Measurements from ENCODE around the gene OR10AD1. TPM values are rescaled to one million over a fixed set of nuclear protein-coding genes. Genes with fewer than 3 reads are reported as not detected.
"Not testable (repeated sequence)": the region's sequence is repeated elsewhere in the genome, so short reads cannot be mapped to it uniquely, and the experiment has no call there.

OR10AD1 gene
- total and polyA plus RNA-seq, 2 experiments from 2014 or later = not detected

DNA sequence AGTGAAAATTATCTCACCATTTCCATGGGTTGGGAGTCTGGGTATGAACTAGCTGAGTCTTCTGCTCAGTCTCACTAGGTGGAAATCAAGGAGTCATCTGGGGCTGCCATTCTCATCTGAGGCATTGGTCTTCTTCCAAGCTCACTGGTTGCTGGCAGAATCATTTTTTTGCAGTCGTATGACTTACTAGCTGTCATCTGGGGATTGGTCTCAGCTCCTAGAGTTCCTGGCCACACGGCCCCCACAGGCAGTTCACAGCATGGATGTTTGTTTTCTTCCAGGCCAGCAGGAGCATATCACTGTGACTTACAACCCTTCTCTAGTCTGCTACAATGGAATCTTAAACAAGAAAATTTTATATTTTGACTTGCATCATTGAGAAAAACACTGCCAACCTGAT lies 18.6 kb upstream of the OR10AD1 start:
- H3K79me2 ChIP-seq (ENCODE audit: insufficient read depth) = no peaks in the 10 kb centered on the region
- in situ Hi-C loops (cut with MboI) = no loop called here
- H3K9me3 ChIP-seq (ENCODE audit: low read depth) = no peaks in the 10 kb centered on the region
- no peak overlapping the region for H2AFZ ChIP-seq
- 0% methylated on average over 2 of the region's 2 CpGs for WGBS, 2 experiments (ENCODE audit: low coverage in 1 of 2, low lambda C conversion rate in 2 of 2, missing lambda C conversion rate in 2 of 2)
- no peaks in the 10 kb centered on the region for H3K9me2 ChIP-seq (ENCODE audit: insufficient read depth)
- H3K4me1 ChIP-seq (ENCODE audit: insufficient read depth) = no peaks in the 10 kb centered on the region
- TF ChIP-seq EZH2 (IDR thresholded peaks at IDR 0.05; ENCODE audit: insufficient read depth, poor library complexity, severe bottlenecking) (no peak), EZH2phosphoT487 (IDR thresholded peaks at IDR 0.05; ENCODE audit: insufficient read depth, low read depth) (no peak)
- no peaks in the 10 kb centered on the region; the same call in 1 of the 2 replicates for H3K27me3 ChIP-seq (replicated peaks; ENCODE audit: insufficient read depth)
- no peaks in the 10 kb centered on the region for H4K20me1 ChIP-seq (ENCODE audit: insufficient read depth)
- H3K4me3 ChIP-seq = no peak overlapping the region
- DNase-seq = no peak
- no peak overlapping the region for H3K4me2 ChIP-seq (ENCODE audit: unreplicated experiment)
- no peaks in the 10 kb centered on the region for H3F3A ChIP-seq (ENCODE audit: insufficient read depth)
- H3K27ac ChIP-seq = no peak overlapping the region
- H3K36me3 ChIP-seq (ENCODE audit: low read depth) = no peaks in the 10 kb centered on the region
- no peak overlapping the region for H3K9ac ChIP-seq

DNA sequence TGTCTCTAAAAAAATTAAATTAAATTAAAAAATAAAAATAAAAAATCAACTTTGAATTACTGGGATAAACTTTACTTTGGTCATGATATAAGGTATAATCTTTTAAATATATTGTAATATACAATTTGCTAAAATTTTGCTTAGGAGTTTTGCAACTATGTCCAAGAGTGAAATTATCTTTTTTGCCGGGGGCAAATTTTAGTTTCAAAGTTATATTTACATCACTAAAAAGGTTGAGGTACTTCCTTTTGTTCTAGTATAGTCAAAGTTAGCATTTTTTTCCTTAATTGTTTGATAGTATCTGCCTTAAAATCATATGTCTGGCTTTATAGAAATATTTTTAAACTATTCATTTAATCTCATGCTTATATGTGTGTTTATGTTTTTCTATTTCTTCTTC lies 17.6 kb upstream of the OR10AD1 start:
- no peak overlapping the region for H3K4me3 ChIP-seq
- H3K9me2 ChIP-seq (ENCODE audit: insufficient read depth) = no peaks in the 10 kb centered on the region
- no peaks in the 10 kb centered on the region for H3K9me3 ChIP-seq (ENCODE audit: low read depth)
- H3K79me2 ChIP-seq (ENCODE audit: insufficient read depth) = no peaks in the 10 kb centered on the region
- H3K9ac ChIP-seq = no peak overlapping the region
- H3K27me3 ChIP-seq (replicated peaks; ENCODE audit: insufficient read depth) = no peaks in the 10 kb centered on the region; the same call in 1 of the 2 replicates
- no peak overlapping the region for H2AFZ ChIP-seq
- no peaks in the 10 kb centered on the region for H3K4me1 ChIP-seq (ENCODE audit: insufficient read depth)
- in situ Hi-C loops (cut with MboI) = no loop called here
- no peak overlapping the region for H3K4me2 ChIP-seq (ENCODE audit: unreplicated experiment)
- no peaks in the 10 kb centered on the region for H3K36me3 ChIP-seq (ENCODE audit: low read depth)
- no peaks in the 10 kb centered on the region for H4K20me1 ChIP-seq (ENCODE audit: insufficient read depth)
- no peak for TF ChIP-seq EZH2phosphoT487 (IDR thresholded peaks at IDR 0.05; ENCODE audit: insufficient read depth, low read depth)
- TF ChIP-seq EZH2 (IDR thresholded peaks at IDR 0.05; ENCODE audit: insufficient read depth, poor library complexity, severe bottlenecking) = no peak
- DNase-seq = no peak
- H3F3A ChIP-seq (ENCODE audit: insufficient read depth) = no peaks in the 10 kb centered on the region
- H3K27ac ChIP-seq = no peak overlapping the region
- WGBS, 2 experiments (ENCODE audit: low coverage in 1 of 2, low lambda C conversion rate in 2 of 2, missing lambda C conversion rate in 2 of 2) = 41 to 59% methylated on average over 1 of the region's 1 CpG

- no peak overlapping the region for H3K27ac ChIP-seq
- WGBS, 2 experiments (ENCODE audit: low coverage in 1 of 2, low lambda C conversion rate in 2 of 2, missing lambda C conversion rate in 2 of 2) = 45 to 56% methylated on average over 1 of the region's 1 CpG
- in situ Hi-C loops (cut with MboI) = no loop called here
These were observed 16.5 kb upstream of the OR10AD1 start for GRCh38 chr12:48219631-48220030.

GRCh38 chr12:48216785-48217184 lies 13.7 kb upstream of the OR10AD1 start:
- Histone ChIP-seq H3K79me2 (ENCODE audit: insufficient read depth) (no peaks in the 10 kb centered on the region), H3F3A (ENCODE audit: insufficient read depth) (no peaks in the 10 kb centered on the region), H3K9ac (no peak overlapping the region), H2AFZ (no peak overlapping the region), H3K27ac (no peak overlapping the region), H3K9me3 (ENCODE audit: low read depth) (no peaks in the 10 kb centered on the region), H3K36me3 (ENCODE audit: low read depth) (no peaks in the 10 kb centered on the region), H3K27me3 (replicated peaks; ENCODE audit: insufficient read depth) (no peaks in the 10 kb centered on the region; the same call in 1 of the 2 replicates), H3K4me1 (ENCODE audit: insufficient read depth) (no peaks in the 10 kb centered on the region), H3K4me2 (ENCODE audit: unreplicated experiment) (no peak overlapping the region), H3K9me2 (ENCODE audit: insufficient read depth) (no peaks in the 10 kb centered on the region), H3K4me3 (no peak overlapping the region), H4K20me1 (ENCODE audit: insufficient read depth) (no peaks in the 10 kb centered on the region)
- no peak for TF ChIP-seq EZH2 (IDR thresholded peaks at IDR 0.05; ENCODE audit: insufficient read depth, poor library complexity, severe bottlenecking)
- TF ChIP-seq EZH2phosphoT487 (IDR thresholded peaks at IDR 0.05; ENCODE audit: insufficient read depth, low read depth) = no peak
- DNase-seq = no peak
- in situ Hi-C loops (cut with MboI) = no loop called here

More at GRCh38 chr12:48219631-48220030, 16.5 kb upstream of the OR10AD1 start:
- no peak for DNase-seq
- Histone ChIP-seq H3K9me2 (ENCODE audit: insufficient read depth) (no peaks in the 10 kb centered on the region), H3K4me1 (ENCODE audit: insufficient read depth) (no peaks in the 10 kb centered on the region), H2AFZ (no peak overlapping the region), H3K27me3 (replicated peaks; ENCODE audit: insufficient read depth) (no peaks in the 10 kb centered on the region; the same call in 1 of the 2 replicates), H3K4me2 (ENCODE audit: unreplicated experiment) (no peak overlapping the region), H3F3A (ENCODE audit: insufficient read depth) (no peaks in the 10 kb centered on the region), H3K36me3 (ENCODE audit: low read depth) (no peaks in the 10 kb centered on the region), H4K20me1 (ENCODE audit: insufficient read depth) (no peaks in the 10 kb centered on the region), H3K9me3 (ENCODE audit: low read depth) (no peaks in the 10 kb centered on the region), H3K79me2 (ENCODE audit: insufficient read depth) (no peaks in the 10 kb centered on the region), H3K4me3 (no peak overlapping the region), H3K9ac (no peak overlapping the region)
- TF ChIP-seq EZH2 (IDR thresholded peaks at IDR 0.05; ENCODE audit: insufficient read depth, poor library complexity, severe bottlenecking) (no peak), EZH2phosphoT487 (IDR thresholded peaks at IDR 0.05; ENCODE audit: insufficient read depth, low read depth) (no peak)

DNA sequence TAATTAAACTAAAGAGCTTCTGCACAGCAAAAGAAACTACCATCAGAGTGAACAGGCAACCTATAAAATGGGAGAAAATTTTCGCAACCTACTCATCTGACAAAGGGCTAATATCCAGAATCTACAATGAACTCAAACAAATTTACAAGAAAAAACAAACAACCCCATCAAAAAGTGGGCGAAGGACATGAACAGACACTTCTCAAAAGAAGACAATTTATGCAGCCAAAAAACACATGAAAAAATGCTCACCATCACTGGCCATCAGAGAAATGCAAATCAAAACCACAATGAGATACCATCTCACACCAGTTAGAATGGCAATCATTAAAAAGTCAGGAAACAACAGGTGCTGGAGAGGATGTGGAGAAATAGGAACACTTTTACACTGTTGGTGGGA lies 6.4 kb upstream of the OR10AD1 start:
- H2AFZ ChIP-seq; H3K4me2 ChIP-seq (ENCODE audit: unreplicated experiment); DNase-seq; H3F3A ChIP-seq (ENCODE audit: insufficient read depth); H3K4me1 ChIP-seq (ENCODE audit: insufficient read depth); H3K9me2 ChIP-seq (ENCODE audit: insufficient read depth); H4K20me1 ChIP-seq (ENCODE audit: insufficient read depth); H3K27me3 ChIP-seq (replicated peaks; ENCODE audit: insufficient read depth); in situ Hi-C loops (cut with MboI); H3K9ac ChIP-seq; H3K27ac ChIP-seq; H3K9me3 ChIP-seq (ENCODE audit: low read depth); H3K4me3 ChIP-seq; H3K36me3 ChIP-seq (ENCODE audit: low read depth); H3K79me2 ChIP-seq (ENCODE audit: insufficient read depth): not testable (repeated sequence)
- 65 to 81% methylated on average over 1 to 2 of the region's 2 CpGs for WGBS, 2 experiments (ENCODE audit: low coverage in 1 of 2, low lambda C conversion rate in 2 of 2, missing lambda C conversion rate in 2 of 2)

Measured in GM23248 (cell line).